CD4-positive, alpha-beta memory T cell (primary cell): ENCODE data around the gene PRIM2. TPM values are rescaled to one million over a fixed set of nuclear protein-coding genes. Genes with fewer than 3 reads are reported as not detected.
"Not testable (repeated sequence)": the region's sequence is repeated elsewhere in the genome, so short reads cannot be mapped to it uniquely, and the experiment has no call there.

Experiments
- CTCF ChIA-PET: fragments of 350-600 bp; sonication (Branson Sonifier 250); formaldehyde crosslinking; loops from one replicate; lab custom pipeline; 2021; ENCODE audit warnings: inconsistent platforms; ENCODE audit not compliant: partially characterized antibody; lab: Charles Lee
- POLR2A ChIA-PET: fragments of 350-600 bp; sonication (Branson Sonifier 250); formaldehyde crosslinking; loops from one replicate; lab custom pipeline; 2021; ENCODE audit not compliant: partially characterized antibody; lab: Charles Lee
- DNase-seq, 5 donors: peaks; one replicate each; pipeline versions ENCODE4 v3.0.0 to v3.0.0-alpha.2; 2020 to 2022; ENCODE audit warnings: mixed read lengths in 1 of 5
- H3K27ac ChIP-seq: one replicate; pipeline ENCODE4 v1.7.0; 2013; ENCODE audit warnings: low read depth, low read length
- H3K27me3 ChIP-seq: 2 replicates; pipeline ENCODE4 v1.7.0; 2013; ENCODE audit warnings: mild to moderate bottlenecking, low read length, moderate library complexity; ENCODE audit not compliant: insufficient read depth
- H3K36me3 ChIP-seq: 2 replicates; pipeline ENCODE4 v1.7.0; 2013; ENCODE audit warnings: mild to moderate bottlenecking, low read length, moderate library complexity; ENCODE audit not compliant: insufficient read depth
- H3K4me1 ChIP-seq: 2 replicates; pipeline ENCODE4 v1.7.0; 2013; ENCODE audit warnings: mild to moderate bottlenecking, low read length, moderate library complexity; ENCODE audit not compliant: insufficient read depth
- H3K4me3 ChIP-seq, 2 donors: one replicate each; pipeline ENCODE4 v1.7.0; 2013; ENCODE audit warnings: low read length in 2 of 2, mild to moderate bottlenecking in 1 of 2
- H3K9me3 ChIP-seq, 2 donors: one replicate each; pipeline ENCODE4 v1.7.0; 2013; ENCODE audit warnings: low read length in 2 of 2, control low read depth in 1 of 2; ENCODE audit not compliant: control insufficient read depth in 1 of 2
- H3K27ac Mint-ChIP-seq, 7 donors: one replicate each; pipeline ENCODE4 v1.8.0; 2020 to 2021; ENCODE audit warnings: mixed read lengths in 7 of 7, mild to moderate bottlenecking in 6 of 7, inconsistent platforms in 3 of 7, moderate library complexity in 3 of 7
- H3K27me3 Mint-ChIP-seq, 2 donors: one replicate each; pipeline ENCODE4 v1.8.0; 2020 to 2021; ENCODE audit warnings: mixed read lengths in 2 of 2
- H3K36me3 Mint-ChIP-seq, 2 donors: one replicate each; pipeline ENCODE4 v1.8.0; 2020 to 2021; ENCODE audit warnings: mixed read lengths in 2 of 2, inconsistent platforms in 1 of 2, mild to moderate bottlenecking in 1 of 2
- H3K4me1 Mint-ChIP-seq, 4 donors: one replicate each; pipeline ENCODE4 v1.8.0; 2020 to 2021; ENCODE audit warnings: mixed read lengths in 4 of 4, mild to moderate bottlenecking in 1 of 4
- H3K4me3 Mint-ChIP-seq, 8 donors: one replicate each; pipeline ENCODE4 v1.8.0; 2020 to 2021; ENCODE audit warnings: mixed read lengths in 8 of 8, mild to moderate bottlenecking in 7 of 8, moderate library complexity in 6 of 8, inconsistent platforms in 3 of 8
- H3K9me3 Mint-ChIP-seq, 8 donors: one replicate each; pipeline ENCODE4 v1.8.0; 2020 to 2021; ENCODE audit warnings: mixed read lengths in 8 of 8, mild to moderate bottlenecking in 5 of 8, inconsistent platforms in 3 of 8, moderate library complexity in 1 of 8
- intact Hi-C: fragments of 100-400 bp; cut with micrococcal nuclease; formaldehyde crosslinking; loops from one replicate; pipeline ENCODE4 v1.15.1; 2023
- polyA plus RNA-seq, 2 donors: library from polyadenylated mRNA; unstranded; fragments of 300-500 nt; fragmentation: Illumina TruSeq; gene quantifications; one replicate each; pipeline ENCODE4 v1.2.3, GENCODE V29; 2021
- total RNA-seq, 2 experiments: library from RNA; stranded (reverse); gene quantifications; one replicate each; pipeline ENCODE4 v1.2.3, GENCODE V29; 2021

Gene PRIM2
- total and polyA plus RNA-seq, 4 experiments from 2014 or later, result 8.3 to 12.8 (median 10.4) TPM

DNA sequence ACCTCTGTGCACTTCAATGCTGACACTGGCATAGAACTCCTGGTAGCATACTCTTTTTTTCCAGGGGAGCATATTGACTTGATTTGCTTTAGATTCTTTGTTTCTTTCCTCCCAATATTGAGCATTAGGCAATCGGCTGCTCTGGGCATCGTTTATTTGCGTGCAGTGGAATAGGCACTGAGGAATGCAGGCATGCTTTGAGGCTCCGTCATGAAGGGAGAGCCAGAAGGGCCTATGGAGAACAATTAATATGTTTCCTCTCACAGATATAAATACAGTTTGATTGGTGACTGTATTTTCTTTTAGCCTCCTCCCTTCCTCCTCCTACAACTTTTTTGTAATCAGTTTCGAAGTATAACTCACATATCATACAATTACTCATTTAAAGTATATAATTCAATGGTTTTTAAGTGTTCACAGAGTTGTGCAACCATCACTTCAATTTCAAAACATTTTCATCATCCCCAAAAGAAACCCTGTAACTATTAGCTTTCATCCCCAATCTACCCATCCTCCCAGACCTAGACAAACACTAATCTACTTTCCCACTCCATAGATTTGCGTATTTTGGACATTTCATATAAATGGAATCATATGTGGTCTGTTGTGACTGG lies 157.5 kb downstream of the PRIM2 start:
- intact Hi-C loops, H3K27me3 ChIP-seq, H3K27me3 Mint-ChIP-seq, POLR2A ChIA-PET, H3K9me3 Mint-ChIP-seq, H3K4me3 ChIP-seq, H3K4me1 Mint-ChIP-seq, CTCF ChIA-PET, DNase-seq, H3K4me3 Mint-ChIP-seq, H3K27ac Mint-ChIP-seq, H3K36me3 Mint-ChIP-seq, H3K36me3 ChIP-seq, H3K27ac ChIP-seq, H3K9me3 ChIP-seq, H3K4me1 ChIP-seq: not testable (repeated sequence)

DNA sequence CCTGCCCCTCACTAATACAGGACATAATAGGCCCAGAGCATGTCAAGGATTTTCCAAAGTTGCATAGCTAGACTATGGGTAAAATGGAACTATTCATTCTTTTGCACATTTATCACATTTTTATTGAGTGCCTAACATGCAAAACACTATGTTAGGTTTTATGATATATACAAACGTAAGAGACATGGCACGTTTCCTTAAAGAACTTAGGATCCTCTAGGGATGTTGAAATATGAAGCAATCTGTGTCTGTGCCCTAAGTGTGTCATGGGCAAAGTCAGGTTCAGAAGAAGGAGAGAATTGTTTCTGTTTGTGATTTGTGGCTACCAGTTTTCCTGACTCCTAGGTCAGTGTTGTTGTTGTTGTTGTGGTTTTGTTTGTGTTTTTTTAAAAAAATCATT lies 158.2 kb downstream of the PRIM2 start:
- H3K27me3 ChIP-seq, POLR2A ChIA-PET, CTCF ChIA-PET, H3K4me3 ChIP-seq, H3K36me3 ChIP-seq, H3K36me3 Mint-ChIP-seq, H3K27me3 Mint-ChIP-seq, H3K4me3 Mint-ChIP-seq, H3K9me3 ChIP-seq, H3K27ac Mint-ChIP-seq, H3K9me3 Mint-ChIP-seq, H3K4me1 Mint-ChIP-seq, H3K4me1 ChIP-seq, DNase-seq, H3K27ac ChIP-seq, intact Hi-C loops: not testable (repeated sequence)

DNA sequence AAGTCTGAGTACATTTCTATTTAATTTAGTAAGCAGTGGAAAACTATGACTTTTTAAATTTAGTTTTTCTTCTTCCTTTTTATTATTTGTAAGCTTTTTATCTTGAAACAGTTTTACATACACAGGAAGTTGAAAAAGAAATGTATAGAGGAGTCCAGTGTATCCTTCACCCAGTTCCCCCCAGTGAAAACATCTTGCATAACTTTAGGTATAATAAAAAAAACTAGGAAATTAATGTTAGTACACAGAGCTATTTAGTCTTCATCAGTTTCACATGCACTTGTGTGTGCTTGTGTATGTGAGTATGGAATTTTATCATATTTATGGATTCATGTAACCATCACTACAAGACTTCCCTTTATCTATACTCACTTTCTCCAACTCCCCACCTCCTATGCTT lies 162.8 kb downstream of the PRIM2 start:
- H3K27me3 Mint-ChIP-seq, DNase-seq, H3K4me3 ChIP-seq, intact Hi-C loops, H3K9me3 Mint-ChIP-seq, H3K4me3 Mint-ChIP-seq, H3K27me3 ChIP-seq, H3K4me1 ChIP-seq, H3K27ac Mint-ChIP-seq, POLR2A ChIA-PET, CTCF ChIA-PET, H3K36me3 ChIP-seq, H3K4me1 Mint-ChIP-seq, H3K9me3 ChIP-seq, H3K36me3 Mint-ChIP-seq, H3K27ac ChIP-seq: not testable (repeated sequence)

DNA sequence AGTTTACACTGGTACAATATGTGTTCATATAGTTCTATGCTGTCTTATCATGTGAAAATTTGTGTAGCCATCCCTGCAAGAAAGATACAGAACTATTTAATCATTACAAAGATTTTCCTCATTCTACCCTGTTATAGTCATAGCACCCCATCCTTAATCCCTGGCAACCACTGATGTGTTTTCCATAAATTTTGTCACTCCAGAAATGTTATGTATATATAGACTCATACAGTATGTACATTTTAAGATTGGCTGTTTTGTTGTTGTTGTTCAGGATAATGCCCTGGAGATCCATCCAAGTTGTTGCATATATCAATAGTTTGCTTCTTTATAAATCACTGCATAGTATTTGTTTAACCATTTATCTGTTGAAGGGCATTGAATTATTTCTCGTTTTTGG lies 163.7 kb downstream of the PRIM2 start:
- DNase-seq, H3K27me3 Mint-ChIP-seq, H3K4me3 Mint-ChIP-seq, H3K4me1 Mint-ChIP-seq, H3K4me1 ChIP-seq, POLR2A ChIA-PET, H3K9me3 Mint-ChIP-seq, H3K27ac Mint-ChIP-seq, intact Hi-C loops, H3K36me3 Mint-ChIP-seq, H3K4me3 ChIP-seq, CTCF ChIA-PET, H3K9me3 ChIP-seq, H3K27me3 ChIP-seq, H3K27ac ChIP-seq, H3K36me3 ChIP-seq: not testable (repeated sequence)

DNA sequence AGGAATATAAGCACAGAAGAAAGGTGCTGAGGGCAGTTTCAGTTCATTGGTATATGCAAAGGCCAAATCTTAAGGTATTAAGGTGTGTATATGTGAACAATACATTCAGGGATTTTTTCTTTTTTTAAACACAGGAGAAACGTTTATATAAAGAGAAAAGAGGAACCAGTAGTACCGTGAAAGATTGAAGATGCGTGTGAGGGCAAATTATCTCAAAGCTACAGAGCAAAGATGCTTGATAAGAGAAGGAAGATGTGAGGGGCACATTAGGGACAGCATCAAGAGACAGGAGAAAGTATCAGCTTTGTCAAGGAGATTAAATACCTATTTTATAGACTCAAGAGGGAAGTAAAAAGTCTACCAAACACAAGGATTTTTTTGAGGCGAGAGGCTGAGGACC lies 165.0 kb downstream of the PRIM2 start:
- POLR2A ChIA-PET, result not testable (repeated sequence)

DNA sequence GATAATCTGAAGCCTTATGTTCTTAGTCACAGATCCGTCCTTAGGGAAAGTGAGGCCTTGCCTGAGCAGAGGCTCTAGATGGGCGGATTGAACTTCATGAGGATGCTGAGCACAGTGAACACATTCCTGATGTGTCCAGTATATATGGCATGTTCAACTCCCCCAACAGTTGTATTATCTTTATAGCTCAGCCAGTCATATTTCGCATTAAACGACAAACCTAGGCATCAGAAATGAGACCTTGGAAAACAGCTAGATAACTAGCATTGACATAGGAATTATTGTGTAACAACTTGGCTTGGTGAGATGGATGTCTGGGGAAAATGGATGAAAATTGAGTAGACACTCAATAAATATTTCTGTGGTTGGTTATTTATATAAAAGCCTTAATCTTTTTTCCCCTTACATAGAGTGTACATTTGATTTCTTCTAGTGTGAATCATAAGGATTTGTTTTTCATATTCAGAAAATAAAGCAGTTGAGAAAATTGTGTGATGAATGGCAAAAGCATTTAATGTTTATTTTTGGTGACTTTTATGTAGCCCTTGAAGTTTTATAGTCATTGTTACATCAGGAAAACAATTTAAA lies 169.2 kb downstream of the PRIM2 start:
- H3K4me3 ChIP-seq, H3K27ac ChIP-seq, H3K36me3 ChIP-seq, H3K9me3 Mint-ChIP-seq, H3K4me1 Mint-ChIP-seq, intact Hi-C loops, H3K4me3 Mint-ChIP-seq, H3K27me3 Mint-ChIP-seq, H3K9me3 ChIP-seq, CTCF ChIA-PET, DNase-seq, H3K27ac Mint-ChIP-seq, POLR2A ChIA-PET, H3K4me1 ChIP-seq, H3K27me3 ChIP-seq: not testable (repeated sequence)
- peaks cover 7 to 12% of the 10 kb centered on the region in 2 donors for H3K36me3 Mint-ChIP-seq

More for the DNA sequence above, 165.0 kb downstream of the PRIM2 start:
- intact Hi-C loops, H3K4me3 Mint-ChIP-seq, H3K4me3 ChIP-seq, CTCF ChIA-PET, DNase-seq, H3K4me1 ChIP-seq, H3K27ac ChIP-seq, H3K27ac Mint-ChIP-seq, H3K36me3 ChIP-seq, H3K9me3 Mint-ChIP-seq, H3K27me3 Mint-ChIP-seq, H3K4me1 Mint-ChIP-seq, H3K9me3 ChIP-seq, H3K36me3 Mint-ChIP-seq, H3K27me3 ChIP-seq: not testable (repeated sequence)

DNA sequence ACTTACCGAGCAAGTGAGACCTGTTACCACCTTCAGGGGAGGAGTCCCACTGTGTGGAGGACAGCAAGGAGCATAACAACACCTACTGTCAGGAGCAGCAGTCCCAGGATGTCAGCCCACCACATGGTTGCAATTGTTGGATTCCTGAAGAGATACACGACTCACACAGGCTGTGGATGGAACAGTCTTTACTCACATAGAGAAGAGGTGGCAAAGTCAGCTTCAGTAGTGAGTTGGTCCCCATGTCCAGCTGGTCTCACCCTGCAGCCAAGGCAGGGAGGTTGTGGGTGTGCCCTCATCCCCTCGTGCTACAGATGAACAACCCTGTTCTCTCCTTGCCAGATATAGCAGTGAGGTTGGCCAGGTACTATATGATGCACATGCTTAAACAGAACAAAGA lies 171.1 kb downstream of the PRIM2 start:
- H3K27ac Mint-ChIP-seq, H3K4me3 Mint-ChIP-seq, H3K27ac ChIP-seq, CTCF ChIA-PET, H3K4me1 ChIP-seq, H3K27me3 Mint-ChIP-seq, H3K9me3 Mint-ChIP-seq, H3K27me3 ChIP-seq, H3K36me3 ChIP-seq, H3K4me3 ChIP-seq, H3K36me3 Mint-ChIP-seq, DNase-seq, POLR2A ChIA-PET, H3K4me1 Mint-ChIP-seq, intact Hi-C loops, H3K9me3 ChIP-seq: not testable (repeated sequence)

DNA sequence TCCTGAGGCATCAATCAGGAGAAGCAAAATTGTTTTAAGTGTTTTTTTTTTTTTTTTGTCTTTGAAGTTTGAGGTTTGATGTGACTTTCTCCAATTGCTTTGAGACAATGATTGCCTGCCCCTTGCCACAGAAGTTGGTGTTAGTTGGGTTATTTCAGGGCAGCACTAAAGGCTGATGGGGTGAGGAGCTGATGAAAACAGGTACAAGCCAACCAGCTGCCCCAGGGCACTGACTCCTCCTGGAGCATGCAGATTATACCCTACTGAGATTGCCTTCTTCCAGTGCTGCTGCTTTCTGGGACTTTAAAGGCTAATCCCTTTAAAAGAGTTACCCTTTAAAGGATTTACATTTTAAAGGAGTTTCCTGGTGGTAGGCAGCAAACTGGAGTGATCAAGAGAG lies 172.5 kb downstream of the PRIM2 start:
- H3K4me3 Mint-ChIP-seq, CTCF ChIA-PET, H3K27me3 Mint-ChIP-seq, DNase-seq, intact Hi-C loops, H3K27ac ChIP-seq, H3K9me3 Mint-ChIP-seq, H3K36me3 Mint-ChIP-seq, H3K4me1 ChIP-seq, H3K4me1 Mint-ChIP-seq, H3K9me3 ChIP-seq, H3K27ac Mint-ChIP-seq, H3K4me3 ChIP-seq, H3K36me3 ChIP-seq, H3K27me3 ChIP-seq, POLR2A ChIA-PET: not testable (repeated sequence)
